HFFc6 (cell line): Measurements from ENCODE around the gene HPS1. TPM values are rescaled to one million over a fixed set of nuclear protein-coding genes. Genes with fewer than 3 reads are reported as not detected.

Experiments used
- DNase-seq: peaks from one replicate; pipeline ENCODE4 v3.0.0-alpha.2; 2018
- H3K27ac Mint-ChIP-seq: 2 replicates; pipeline ENCODE4 v1.8.0; 2020; ENCODE audit warnings: mild to moderate bottlenecking, mixed read lengths
- H3K27me3 Mint-ChIP-seq: 2 replicates; pipeline ENCODE4 v1.8.0; 2021; ENCODE audit warnings: mild to moderate bottlenecking, moderate library complexity, mixed read lengths; ENCODE audit not compliant: insufficient read depth
- H3K36me3 Mint-ChIP-seq: 2 replicates; pipeline ENCODE4 v1.8.0; 2021; ENCODE audit warnings: low read depth, mixed read lengths
- H3K4me1 Mint-ChIP-seq: 2 replicates; pipeline ENCODE4 v1.8.0; 2020; ENCODE audit warnings: low read depth, mixed read lengths
- H3K4me3 Mint-ChIP-seq: 2 replicates; pipeline ENCODE4 v1.8.0; 2020; ENCODE audit warnings: mild to moderate bottlenecking, moderate library complexity, mixed read lengths
- H3K9me3 Mint-ChIP-seq: 2 replicates; pipeline ENCODE4 v1.8.0; 2020; ENCODE audit warnings: mild to moderate bottlenecking, mixed read lengths
- total RNA-seq, 6 experiments: library from RNA; stranded (reverse); fragmentation: NEBNext Ultra II Directional; extraction: Animal tissue kit (Norgen Biotek cat#: 25700); gene quantifications; 2 replicates in 1 of 6; 3 replicates in 5 of 6; pipeline ENCODE4 v1.2.3, GENCODE V29; 2021
- TF ChIP-seq, protein P1 (sequence below): fragments of 200-600 bp; sonication (generic); IDR thresholded peaks from 2 replicates; pipeline ENCODE4 v1.5.0; 2021; ENCODE audit warnings: antibody characterized with exemption, mild to moderate bottlenecking

The HPS1 gene
- total RNA-seq, 6 experiments from 2014 or later, result 49.1 to 55.9 (median 52.8) TPM

DNA sequence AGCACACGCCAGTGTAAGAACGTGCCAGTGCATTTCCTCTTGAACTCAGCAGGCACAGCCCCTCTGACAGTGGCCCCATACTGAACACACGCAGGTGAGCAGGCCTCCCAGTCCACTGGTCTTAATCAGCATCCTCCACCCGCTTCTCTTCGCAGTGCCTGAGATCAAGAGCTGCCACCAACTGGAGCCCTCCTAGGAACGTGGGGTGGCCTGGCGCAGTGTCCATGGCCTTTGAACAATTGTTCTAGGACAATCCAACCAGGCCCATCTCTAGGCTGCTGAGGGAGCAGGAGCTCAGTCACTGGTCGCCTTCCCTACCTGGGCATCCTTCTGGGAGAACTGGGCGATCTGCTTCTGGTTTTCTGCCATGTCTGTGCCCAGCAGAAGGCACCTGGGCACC lies 47.0 kb downstream of the HPS1 start:
- no peak for DNase-seq
- Mint-ChIP-seq H3K36me3 (peaks cover 7% of the 10 kb centered on the region), H3K4me3 (no peak overlapping the region), H3K9me3 (no peaks in the 10 kb centered on the region), H3K27me3 (peaks cover 1% of the 10 kb centered on the region; the same call in 1 of the 2 replicates), H3K27ac (peak overlapping the region; percentile 46; the same call in 1 of the 2 replicates), H3K4me1 (peaks cover 24% of the 10 kb centered on the region)
- TF ChIP-seq, protein P1, sequence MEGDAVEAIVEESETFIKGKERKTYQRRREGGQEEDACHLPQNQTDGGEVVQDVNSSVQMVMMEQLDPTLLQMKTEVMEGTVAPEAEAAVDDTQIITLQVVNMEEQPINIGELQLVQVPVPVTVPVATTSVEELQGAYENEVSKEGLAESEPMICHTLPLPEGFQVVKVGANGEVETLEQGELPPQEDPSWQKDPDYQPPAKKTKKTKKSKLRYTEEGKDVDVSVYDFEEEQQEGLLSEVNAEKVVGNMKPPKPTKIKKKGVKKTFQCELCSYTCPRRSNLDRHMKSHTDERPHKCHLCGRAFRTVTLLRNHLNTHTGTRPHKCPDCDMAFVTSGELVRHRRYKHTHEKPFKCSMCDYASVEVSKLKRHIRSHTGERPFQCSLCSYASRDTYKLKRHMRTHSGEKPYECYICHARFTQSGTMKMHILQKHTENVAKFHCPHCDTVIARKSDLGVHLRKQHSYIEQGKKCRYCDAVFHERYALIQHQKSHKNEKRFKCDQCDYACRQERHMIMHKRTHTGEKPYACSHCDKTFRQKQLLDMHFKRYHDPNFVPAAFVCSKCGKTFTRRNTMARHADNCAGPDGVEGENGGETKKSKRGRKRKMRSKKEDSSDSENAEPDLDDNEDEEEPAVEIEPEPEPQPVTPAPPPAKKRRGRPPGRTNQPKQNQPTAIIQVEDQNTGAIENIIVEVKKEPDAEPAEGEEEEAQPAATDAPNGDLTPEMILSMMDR, result no peak

DNA sequence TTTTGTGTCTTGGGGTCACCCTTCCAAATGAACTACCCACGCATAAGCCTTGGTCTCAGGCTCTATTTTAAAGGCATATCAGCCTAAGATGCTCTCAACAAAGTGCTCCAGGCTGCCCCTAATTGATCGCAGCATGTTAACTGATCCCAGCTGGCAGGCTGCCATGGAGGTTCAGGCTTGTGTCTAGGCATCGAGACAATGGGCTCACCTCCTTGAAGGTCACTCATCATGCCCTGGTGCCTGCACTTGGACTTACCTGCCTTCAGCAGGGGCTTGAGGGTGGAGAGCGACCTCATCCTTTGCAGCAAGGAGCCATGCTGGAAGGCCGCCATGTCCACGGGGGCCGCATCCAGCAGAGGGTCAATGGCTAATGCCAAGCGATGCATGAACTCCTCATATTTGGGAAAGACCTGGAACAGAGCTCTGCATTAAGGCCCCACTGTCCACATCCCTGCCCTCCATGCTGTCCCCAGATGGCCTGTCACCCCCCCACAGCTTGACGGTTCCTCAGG lies 49.6 kb downstream of the HPS1 start:
- DNase-seq, result no peak
- Mint-ChIP-seq H3K36me3 (peaks cover 6% of the 10 kb centered on the region; the same call in 1 of the 2 replicates), H3K27ac (no peak overlapping the region), H3K9me3 (no peaks in the 10 kb centered on the region), H3K4me3 (no peak overlapping the region), H3K4me1 (peaks cover 14% of the 10 kb centered on the region), H3K27me3 (no peaks in the 10 kb centered on the region)
- TF ChIP-seq, protein P1, result no peak

DNA sequence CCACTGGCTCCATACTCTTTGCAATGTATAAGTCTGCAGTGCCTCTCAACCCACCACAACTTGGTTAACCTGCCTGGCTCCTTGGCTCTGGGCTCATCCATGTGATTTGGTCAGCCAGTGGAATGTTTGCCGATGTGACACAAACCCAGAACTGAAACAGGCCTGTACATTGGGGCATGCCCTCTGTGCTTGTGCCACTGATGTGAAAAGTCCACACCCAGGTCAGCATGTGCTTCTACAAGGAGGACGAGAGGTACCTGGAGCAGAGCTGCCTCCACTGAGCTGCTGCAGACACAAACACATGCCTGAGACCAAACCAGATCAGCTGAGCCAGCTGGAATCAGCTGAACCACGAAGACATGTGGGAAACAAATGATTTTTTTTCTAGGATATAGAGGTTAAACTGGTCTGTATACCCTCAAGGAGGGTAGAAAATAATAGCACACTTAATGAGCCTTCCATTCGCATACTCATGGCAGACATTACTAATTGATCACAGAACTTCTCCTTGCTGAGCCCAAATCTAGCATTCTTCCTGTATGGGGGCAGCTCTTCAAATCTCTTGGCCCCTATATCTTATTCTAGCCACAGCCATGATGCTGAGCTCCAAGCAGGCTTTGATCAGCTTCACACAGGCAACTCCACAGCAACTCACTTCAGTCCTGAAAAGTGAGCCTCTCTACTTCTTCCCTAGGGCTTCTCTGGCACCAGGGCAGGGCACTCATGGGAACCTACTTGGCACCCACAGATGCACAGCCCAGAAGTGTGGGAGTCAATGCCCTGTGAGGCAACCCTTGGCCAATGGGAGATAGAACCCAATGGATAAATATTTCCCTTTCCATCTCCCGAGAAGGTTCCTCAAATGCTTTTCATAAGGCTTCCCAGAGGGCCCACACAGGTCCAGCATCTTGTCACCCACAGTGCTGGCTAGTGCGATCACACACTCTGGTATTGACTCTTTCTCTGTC lies 50.4 kb downstream of the HPS1 start:
- Mint-ChIP-seq H3K4me1 (peaks cover 14% of the 10 kb centered on the region), H3K4me3 (no peak overlapping the region), H3K36me3 (peaks cover 6% of the 10 kb centered on the region; the same call in 1 of the 2 replicates), H3K27me3 (no peaks in the 10 kb centered on the region), H3K27ac (no peak overlapping the region), H3K9me3 (no peaks in the 10 kb centered on the region)
- DNase-seq, result no peak
- TF ChIP-seq, protein P1, result no peak

DNA sequence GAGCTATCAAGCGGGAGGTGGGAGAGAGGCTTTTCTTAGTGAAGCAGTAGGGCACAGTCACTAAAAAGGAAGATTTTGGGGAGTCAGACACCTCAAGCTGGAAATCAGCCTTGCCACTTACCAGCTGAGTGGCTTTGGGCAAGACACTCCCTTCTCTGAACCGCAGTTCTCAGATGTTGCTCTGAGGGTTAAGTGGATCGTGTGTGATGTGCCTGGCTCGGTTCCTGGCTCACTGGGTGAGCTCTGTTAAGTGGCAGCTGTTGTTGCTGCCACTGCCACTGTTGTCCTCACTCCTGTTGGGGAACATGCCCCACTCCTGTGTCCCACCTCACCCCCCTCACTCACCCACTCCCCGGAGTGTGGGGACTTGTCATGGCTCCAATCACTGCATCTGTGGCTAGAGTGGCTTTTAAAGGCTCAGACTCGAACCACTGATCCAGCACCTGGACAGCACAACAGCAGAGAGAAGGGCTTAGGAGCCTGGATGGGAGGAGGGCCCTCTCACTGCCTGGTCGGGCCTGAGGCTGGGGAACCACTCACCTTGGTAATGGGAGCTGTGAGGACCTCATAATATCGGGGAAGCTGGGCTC lies 51.8 kb downstream of the HPS1 start:
- peaks cover 14% of the 10 kb centered on the region for H3K4me1 Mint-ChIP-seq

DNA sequence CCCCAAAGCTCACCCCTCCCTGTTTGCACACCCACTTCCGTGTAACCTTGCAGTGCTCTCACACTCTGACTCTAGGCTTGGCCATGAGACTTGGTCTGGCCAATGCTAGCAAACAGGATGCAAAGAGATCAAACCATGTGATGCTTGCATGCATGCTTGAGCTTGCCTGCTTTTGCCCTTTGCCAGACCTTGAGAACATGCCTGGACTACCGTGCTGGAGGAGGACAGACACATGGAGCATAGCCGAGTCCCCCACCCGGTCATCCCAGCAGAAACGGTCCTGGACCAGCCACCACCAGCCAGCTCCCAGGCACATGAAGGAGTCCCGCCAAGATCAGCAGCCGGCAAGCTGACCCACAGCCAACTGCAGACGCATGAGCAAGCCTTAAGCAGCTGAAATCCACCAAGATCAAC lies 55.1 kb downstream of the HPS1 start:
- no peak overlapping the region for H3K4me3 Mint-ChIP-seq
- peaks cover 14% of the 10 kb centered on the region for H3K4me1 Mint-ChIP-seq
- TF ChIP-seq, protein P1, result no peak
- no peak overlapping the region for H3K27ac Mint-ChIP-seq
- no peaks in the 10 kb centered on the region for H3K9me3 Mint-ChIP-seq
- H3K36me3 Mint-ChIP-seq, result peaks cover 12% of the 10 kb centered on the region
- peaks cover 2% of the 10 kb centered on the region; the same call in 1 of the 2 replicates for H3K27me3 Mint-ChIP-seq
- DNase-seq, result no peak

More for the DNA sequence above, 51.8 kb downstream of the HPS1 start:
- TF ChIP-seq, protein P1, result no peak
- no peak for DNase-seq
- no peaks in the 10 kb centered on the region for H3K9me3 Mint-ChIP-seq
- H3K4me3 Mint-ChIP-seq, result no peak overlapping the region
- peak overlapping the region; percentile 72 for H3K27ac Mint-ChIP-seq
- H3K27me3 Mint-ChIP-seq, result no peaks in the 10 kb centered on the region
- H3K36me3 Mint-ChIP-seq, result peaks cover 6% of the 10 kb centered on the region; the same call in 1 of the 2 replicates
